ENCODE data around the gene LTF.
"Not testable (repeated sequence)": the region's sequence is repeated elsewhere in the genome, so short reads cannot be mapped to it uniquely, and the experiment has no call there.

LTF gene

DNA sequence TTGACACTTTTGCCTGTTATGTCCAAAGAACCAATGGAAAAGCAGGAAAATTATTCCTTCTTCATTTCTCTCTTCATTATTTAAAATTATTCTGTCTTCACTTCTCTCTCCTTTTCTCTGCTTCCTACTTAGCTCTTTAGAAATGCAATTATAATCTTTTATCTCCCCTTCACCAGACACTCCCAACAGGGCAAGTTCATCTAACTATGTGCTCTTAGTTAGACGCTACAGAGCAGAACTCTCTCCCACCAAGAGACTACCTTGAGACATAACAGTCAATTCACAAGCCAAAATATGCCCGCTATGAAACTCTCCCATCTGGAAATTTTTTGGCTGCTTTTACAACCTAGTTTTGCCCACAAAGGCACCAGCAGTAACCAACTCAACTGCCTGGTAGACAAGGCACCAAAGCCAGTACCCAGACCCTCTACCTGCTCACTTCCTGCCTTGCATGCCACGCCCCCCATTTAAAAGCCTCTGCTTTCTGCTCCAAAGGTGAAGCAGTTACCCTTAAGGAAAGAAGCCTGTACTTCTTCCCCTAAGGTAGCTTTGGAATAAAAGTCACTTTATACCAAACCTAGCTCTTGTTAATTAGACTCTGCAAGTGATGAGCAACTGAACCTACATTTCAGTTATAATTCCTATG, 29.5 kb downstream of the LTF start:
- DNase-seq, result no peak

DNA sequence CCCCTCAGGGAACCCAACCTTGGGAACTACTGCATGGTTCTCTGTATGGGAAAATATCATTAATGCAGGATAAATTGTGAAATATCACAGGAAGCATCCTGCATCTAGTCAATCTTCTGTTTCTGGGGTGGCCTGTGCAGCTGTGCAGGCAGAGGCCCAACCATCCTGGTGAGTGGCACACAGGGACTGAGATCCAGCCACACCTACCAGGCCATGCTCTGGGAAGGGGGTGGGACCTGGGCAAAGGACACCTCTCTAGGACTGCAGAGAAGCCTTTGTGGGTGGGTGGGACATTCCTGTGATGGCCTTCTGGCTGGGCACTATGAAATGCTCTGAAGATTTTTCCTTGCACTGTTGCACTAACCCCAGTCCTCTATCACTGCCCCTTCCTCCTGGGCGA, 30.9 kb downstream of the LTF start:
- DNase-seq, result no peak

DNA sequence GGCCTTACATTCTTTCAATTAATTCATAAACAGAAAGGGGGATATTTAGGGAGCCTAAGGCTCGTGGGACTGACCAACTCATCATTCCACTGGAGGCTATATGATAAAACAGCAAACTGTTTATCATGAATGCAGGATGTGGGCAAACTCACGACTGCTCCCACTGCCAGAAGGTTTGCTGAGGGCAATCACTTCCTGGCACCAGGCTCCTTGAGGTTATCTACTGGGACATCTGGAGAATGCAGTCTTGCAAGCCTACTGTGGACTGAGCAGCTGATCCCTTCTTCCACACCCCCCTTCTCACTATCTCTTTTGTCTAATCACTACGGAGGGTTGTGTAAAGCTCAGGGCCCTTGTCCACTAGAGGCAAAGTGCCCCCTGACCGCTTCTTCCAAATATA, 31.6 kb downstream of the LTF start:
- not testable (repeated sequence) for DNase-seq

DNA sequence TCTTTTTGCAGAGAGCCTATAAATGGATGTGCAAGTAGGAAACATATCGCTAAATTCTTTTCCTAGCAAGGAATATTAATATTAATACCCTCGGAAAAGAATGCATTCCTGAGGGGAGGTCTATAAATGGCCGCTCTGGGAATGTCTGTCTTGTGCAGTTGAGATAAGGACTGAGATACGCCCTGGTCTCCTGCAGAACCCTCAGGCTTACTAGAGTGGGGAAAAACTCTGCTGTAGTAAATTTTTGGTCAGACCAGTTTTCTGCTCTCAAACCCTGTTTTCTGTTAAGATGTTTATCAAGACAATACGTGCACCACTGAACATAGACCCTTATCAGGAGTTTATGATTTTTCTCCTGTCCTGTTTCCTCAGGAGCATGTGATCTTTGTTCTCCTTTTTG, 32.8 kb downstream of the LTF start:
- DNase-seq, result not testable (repeated sequence)

DNA sequence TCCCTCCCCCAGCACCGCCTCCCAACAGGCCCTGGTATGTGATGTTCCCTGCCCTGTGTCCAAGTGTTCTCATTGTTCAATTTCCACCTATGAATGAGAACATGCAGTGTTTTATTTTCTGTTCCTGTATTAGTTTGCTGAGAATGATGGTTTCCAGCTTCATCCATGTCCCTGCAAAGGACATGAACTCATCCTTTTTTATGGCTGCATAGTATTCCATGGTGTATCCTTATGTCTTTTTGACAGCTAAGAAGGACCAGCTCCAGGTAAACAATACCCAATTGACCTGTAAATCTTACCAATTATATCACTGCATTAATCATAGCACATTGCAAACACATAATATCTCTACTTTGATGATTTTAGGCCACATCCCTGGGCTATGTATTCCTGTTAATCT, 33.8 kb downstream of the LTF start:
- not testable (repeated sequence) for DNase-seq

DNA sequence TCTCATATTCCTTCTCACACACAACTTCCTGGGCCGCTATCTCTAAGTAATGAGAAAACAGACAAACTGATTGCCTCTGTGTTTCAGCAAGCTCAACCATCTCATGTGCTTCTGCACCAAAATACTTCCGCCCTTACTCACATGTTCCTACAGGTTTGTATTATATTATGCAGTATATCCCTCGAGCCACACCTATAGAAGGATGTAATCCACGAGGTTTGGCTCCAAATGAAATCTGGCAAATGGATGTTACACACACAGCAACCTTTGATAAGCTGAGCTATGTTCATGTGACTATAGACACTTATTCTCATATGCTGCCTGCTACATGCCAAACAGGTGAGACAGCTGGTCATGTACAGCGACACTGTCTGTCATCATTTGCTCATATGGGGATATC, 35.0 kb downstream of the LTF start:
- no peak for DNase-seq

DNA sequence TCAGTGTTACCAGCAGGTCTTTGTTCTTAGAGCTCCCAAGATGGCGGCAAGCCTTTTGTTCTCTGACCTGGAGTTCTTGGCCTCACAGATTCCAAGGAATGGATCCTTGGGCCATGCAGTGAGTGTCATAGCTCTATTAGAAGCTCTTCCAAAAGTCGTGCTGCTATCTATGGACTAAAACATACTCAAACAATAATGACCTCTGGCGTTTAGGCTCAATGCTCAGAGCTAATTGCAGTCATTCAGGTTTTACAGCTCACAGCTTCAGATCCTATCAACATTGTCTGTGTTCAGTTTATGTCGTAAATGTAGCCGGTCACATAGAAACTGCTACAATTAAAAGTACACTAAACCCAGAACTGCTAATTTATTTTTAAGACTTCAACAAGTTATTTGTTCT, 35.5 kb downstream of the LTF start:
- no peak for DNase-seq

DNA sequence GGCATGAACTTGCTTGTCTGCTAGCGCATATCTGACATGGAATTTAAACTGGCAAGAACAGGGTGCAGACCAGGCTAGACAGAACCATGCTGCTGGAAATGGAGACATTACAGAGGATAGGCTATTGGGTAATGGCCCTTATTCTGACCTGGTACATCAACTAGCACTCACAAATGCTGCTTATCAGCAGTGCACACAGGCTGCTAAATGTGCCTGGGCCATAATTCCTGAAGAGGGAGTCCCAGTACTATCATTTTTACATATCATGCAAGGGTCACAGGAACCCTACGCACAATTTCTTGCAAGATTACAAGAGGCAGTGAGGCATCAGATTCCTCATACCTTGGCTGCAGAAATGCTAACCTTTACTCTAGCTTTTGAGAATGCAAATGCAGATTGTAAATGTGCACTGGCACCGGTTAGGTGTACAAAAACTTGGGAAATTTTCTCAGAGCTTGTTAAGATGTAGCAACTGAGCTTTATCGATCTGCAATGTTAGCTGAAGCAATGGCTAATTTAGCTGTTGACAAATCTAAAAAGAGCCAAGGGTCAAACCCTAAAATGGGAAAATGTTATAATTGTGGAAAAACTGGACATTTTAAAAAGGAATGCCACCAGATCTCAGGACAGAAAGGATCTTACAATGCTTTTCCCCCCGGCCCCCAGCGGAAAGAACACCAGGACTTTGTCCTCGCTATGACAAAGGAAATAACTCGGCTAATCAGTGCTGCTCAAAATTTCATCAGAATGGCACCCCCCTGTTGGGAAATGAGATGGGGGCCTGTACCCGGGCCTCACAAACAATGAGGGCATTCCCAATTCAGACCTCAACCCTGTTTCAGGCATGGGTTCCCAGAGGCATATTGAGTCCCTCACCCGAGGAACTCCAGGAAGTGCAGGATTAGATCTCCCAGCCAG, 36.5 kb downstream of the LTF start:
- DNase-seq, result no peak

DNA sequence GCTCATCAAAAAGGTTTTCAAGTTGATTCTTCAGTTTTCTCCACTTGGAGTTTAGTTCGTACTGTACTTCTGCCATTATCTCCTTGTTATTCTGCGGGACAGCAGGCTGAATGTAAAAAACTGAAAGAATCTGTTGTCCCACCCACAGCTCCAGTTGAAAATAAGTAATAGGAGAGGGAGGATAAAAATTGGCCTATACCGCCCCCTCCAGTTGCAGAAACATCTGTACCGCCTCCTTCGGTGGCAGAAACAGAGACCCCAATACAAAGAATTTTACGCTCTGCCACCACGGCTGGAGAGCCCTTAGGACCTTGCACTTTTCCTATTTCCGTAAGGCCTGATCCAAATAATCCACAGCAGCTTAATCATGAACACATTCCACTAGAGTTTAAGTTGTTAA, 37.3 kb downstream of the LTF start:
- not testable (repeated sequence) for DNase-seq

DNA sequence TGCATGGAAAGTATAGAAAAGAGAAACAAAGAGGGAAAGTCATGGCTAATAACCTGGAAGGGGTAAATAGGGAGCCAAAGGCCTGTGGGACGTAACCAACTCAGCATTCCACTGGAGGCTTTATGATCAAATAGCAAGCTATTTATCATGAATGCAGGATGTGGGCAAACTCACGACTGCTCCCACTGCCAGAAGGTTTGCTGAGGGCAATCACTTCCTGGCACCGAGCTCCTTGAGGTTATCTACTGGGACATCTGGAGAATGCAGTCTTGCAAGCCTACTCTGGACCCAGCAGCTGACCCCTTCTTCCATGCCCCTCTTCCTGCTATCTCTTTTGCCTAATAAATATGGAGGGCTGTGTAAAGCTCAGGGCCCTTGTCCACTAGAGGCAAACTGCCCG, 38.2 kb downstream of the LTF start:
- not testable (repeated sequence) for DNase-seq

DNA sequence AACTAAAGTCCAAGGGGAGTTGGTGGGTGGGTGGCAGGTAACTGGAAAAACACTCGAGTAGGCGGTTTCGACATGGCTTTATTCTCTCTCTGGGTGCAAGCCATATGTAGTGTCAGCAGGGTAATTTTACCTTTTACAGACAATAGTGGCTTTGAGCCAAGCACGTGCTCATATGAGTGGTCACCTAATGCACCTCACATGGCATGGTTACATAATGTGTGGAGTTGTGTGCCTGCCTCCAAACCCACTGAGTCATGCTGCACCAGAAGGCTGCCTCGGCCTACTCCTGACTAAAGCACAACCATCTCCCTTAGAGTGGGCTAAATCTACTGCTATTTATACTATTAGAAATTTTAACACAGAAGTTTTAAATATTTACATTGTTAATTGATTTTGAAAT, 41.1 kb downstream of the LTF start:
- DNase-seq, result no peak

DNA sequence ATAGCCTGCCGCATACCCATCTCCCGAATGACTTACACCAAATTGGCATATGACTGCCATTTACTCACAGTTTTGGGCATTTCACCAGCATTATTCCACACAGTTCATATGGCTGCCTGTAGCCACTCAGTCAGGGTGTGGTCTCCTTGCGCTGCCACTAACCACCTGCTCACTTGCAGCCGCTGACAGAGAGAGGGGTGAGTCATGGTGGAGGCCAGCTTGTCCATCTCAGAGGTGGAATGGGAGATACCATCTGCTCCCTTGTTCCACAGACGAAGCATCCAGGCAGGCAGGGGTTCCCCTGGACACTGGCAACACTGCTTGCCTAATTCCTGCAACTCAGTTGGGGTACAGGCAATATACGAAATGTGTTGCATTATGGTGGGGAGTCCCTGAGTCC, 42.1 kb downstream of the LTF start:
- DNase-seq, result peak; percentile 36

DNA sequence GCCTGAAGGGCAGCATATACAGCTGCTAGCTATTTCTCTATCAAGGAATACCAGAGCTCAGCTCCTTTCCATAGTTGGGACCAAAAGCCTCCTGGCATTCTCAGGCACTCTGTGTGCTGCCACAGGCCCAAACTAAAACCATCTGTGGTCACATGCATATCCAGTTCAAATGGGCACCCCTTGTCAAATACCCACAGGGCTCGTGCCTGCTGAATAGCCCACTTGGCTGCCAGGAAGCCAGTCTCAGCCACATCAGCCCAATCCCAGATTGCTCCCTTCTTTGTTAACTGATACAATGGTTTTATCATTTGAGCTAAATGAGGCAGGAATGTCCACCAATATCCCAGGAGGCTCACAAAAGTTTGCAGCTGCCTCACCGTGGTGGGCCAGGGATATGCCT, 43.8 kb downstream of the LTF start:
- no peak for DNase-seq

DNA sequence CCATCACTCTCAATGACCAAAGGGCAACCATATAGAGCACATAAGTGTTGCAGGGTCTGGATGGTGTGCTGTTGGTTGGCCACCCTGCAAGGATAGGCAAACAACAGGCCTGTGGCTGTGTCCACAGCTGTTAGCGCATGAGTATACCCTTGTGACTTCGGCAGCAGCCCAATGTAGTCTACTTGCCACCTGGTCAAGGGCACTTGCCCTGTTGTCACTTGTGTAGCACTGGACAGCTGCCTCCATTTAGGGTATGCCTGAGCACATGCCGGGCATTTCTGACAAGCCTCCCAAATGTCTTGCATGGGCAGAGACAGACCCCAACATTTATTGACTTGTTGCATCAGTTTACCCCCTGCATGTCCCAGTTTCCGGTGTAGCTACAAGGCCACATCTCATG, 44.9 kb downstream of the LTF start:
- DNase-seq, result no peak

DNA sequence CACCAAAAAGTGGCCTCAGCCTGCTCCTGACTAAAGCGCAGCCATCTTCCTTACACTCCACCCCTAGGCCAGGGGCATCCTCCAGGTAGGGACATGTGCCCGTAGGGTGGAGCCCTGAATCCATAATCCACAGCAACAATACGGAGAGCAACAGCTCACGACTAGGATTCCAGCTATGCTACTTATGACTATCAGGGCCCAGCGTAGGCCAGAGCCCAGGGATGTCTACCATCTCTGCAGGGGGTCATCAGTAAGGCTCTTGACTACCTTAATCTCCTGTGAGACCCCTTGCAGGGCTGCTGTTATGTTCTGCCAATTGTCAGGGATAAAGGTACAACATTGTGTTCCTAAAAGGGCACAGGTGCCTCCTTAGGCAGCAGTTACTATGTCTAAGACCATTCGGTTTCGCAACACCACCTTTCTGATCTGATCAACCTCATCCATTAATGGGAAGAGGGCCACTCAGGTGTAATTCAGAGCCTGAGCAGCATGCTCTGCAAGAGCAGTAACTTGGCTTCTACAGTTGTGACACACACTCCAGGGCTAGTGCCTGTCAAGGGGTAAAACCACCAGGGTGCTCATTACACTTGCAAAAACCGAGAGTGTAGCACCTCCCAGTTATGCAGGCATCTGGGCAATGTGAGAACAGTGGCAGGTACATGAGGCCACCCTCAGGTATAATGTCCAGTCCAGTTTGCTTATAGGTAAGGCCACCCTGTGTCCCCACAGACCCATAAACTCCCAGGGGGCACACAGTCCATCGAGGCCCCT, 46.7 kb downstream of the LTF start:
- DNase-seq, result no peak

DNA sequence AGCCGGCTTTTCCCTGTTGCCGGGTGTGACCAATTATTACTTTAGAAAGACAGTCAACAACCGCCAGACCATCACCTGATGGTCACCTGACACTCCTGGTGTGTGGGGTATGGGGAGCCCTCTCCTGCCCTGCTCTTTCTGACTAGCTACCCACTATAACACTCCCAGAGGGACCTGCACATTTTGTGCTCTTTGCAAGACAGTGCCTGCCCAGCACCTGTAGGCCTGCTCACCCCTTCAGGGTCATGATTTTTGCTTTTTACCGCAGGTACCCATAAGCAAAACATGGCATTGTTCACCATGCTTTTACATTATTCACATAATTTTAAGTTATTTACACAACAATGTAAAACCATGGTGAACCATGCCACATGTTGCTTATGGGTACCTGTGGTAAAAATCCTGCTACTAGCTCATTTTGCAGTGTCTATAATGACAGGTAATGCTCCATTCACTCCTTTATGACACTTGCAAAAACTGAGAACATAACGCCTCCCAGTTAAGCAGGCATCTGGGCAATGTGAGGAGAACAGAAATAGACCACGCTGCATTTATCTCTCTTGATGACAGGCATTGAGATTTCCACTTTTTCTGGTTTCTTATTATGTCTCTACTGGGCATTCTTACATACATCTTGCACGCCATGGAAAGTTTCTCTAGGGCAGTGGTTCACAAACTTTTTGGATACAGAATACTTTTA, 47.7 kb downstream of the LTF start:
- DNase-seq, result no peak

DNA sequence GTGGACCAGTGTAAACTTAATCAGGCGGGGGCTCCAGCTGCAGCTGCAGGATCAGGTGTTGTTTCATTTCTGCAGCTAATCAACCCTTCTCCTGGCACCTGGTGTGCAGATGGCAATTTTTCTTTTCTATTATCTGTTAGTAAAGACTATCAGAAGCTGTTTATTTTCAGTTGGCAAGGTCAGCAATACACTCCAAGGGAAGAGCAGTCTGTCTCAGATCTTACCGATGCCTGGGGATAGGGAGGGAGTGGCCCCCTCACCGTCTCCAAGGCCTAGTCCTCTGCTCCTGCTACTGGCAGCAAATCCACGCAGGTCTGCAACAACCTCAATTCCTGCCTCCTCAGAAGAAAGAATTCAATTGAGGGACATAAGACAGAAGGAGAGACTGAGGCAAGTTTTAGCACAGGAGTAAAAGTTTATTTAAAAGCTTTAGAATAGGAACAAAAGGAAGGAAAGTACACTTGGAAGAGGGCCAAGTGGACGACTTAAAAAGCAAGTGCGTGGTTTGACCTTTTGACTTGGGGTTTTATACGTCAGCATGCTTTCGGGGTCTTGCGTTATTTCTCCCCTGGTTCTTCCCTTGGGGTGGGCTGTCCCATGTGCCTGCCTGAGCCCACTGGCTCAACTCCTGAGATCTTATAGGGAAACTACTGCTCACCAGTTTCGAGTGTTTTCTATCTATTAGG, 48.4 kb downstream of the LTF start:
- DNase-seq, result peak; percentile 4

DNA sequence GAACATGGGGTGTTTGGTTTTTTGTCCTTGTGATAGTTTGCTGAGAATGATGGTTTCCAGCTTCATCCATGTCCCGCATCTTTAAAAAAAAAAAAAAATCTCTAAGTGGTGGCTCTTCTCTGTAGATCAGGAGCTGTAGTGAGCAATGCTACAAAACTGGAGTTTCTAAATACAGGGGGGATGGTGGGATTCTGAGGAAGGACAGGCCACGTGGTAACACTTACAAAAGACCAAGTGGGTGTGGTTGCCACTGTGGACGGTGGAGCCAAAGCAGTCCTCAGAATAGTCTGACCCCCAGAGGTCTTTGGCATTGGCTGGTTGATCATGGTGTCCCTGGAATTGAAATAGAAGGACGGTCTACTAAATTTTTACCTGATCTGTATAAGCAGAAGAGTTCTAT, 50.0 kb downstream of the LTF start:
- DNase-seq, result no peak

DNA sequence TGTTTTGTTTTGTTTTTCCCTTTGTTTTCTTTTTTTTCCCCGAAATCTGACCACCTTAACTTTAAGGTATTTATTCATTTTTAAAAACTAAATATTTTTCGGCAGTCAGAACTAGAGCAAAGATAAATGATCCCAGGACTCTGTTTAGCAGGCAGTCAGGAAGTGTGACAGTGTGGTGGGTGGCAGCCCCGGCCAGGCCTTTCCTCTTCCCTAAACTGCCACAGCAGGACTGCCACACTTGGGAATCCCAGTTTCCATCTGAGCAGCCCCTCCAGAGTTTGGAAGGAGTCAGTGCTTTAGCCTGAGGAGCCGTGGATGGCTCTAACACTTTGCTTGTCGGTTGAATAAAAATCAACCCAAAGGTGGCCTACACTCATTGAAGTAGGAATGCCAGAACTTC, 50.8 kb downstream of the LTF start:
- DNase-seq, result no peak

DNA sequence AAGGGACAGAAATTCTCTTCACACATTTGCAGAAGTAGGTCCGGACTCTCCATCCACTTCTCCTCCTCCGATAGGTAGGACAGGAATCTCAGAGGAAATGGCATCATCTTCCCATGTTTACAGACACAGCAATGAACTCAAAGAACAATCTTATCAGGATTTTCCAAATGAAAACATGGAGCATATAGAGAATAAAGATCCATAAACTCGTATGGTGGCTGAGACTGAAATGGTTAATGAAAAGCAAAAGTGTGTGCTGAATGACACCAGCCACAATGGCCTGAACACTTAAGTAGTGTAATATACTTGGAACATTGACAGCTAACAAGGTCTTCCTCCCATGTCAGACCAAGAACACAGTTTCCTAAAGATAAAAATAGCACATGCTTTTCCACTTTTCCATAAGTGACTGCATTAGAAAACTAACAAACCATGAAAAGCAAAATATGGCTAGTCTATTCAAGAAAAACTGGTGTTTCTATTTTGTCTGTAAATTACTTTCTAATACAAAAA, 51.9 kb downstream of the LTF start:
- DNase-seq, result no peak

DNA sequence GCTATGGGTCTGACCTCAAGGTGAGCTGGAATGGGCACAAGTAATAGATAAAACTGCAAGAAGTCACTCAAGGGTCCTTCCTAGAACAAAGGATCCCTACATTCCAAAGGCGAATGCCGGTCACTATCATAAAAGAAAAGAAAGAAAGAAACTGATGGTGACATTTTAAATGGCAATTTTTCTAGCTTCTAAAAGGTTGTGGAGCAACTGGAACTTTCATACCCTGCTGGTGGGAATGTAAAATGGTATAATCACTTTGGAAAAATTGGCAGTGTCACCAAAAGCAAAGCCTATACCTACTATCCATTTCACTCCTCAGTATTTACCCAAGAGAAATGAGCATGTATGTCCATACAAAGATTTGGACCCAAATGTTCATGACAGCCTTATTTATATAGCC, 53.4 kb downstream of the LTF start:
- DNase-seq, result no peak

DNA sequence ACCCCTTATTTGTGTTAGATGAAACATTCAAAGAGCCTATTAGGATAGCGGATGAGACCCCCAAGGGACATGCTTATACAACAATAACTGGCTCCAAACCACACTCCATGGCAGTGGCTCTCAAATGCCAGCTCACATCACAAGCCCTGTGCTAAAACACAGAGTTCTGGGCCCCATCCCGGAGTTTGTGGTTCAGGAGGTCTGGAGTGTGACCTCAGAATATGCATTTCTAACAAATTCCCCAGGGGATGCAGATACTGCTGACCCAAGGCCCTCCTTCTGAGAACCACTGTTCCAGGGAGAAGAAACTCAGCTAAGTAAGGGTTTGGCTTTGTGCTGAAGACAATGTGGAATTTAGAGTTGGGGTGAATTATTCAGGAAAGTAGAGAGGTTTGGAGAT, 54.0 kb downstream of the LTF start:
- no peak for DNase-seq
